ENCODE results near the gene ERCC4.
A peak's percentile ranks its signal among the peaks of the same experiment; 100 is the strongest.
"Not testable (repeated sequence)": the region's sequence is repeated elsewhere in the genome, so short reads cannot be mapped to it uniquely, and the experiment has no call there.

Gene ERCC4

GRCh38 chr16:13919683-13920509 lies at the start of gene ERCC4:
Gene ERCC4 (plus strand): TSS chr16:13920154. CDS start chr16:13920166, 12 bp downstream.
- peak; percentile 98 for DNase-seq

- DNase-seq: no peak
These were observed 46.0 kb upstream of the ERCC4 start for GRCh38 chr16:13873835-13874438.

GRCh38 chr16:13875614-13876284 lies 44.2 kb upstream of the ERCC4 start:
- no peak for DNase-seq

- no peak for DNase-seq
These were observed 36.7 kb upstream of the ERCC4 start for GRCh38 chr16:13883276-13883675.

GRCh38 chr16:13883881-13884280 lies 36.1 kb upstream of the ERCC4 start:
- DNase-seq: no peak

- no peak for DNase-seq
These were observed 34.3 kb upstream of the ERCC4 start for GRCh38 chr16:13885700-13886099.

- no peak for DNase-seq
These were observed 33.3 kb upstream of the ERCC4 start for GRCh38 chr16:13886608-13887007.

GRCh38 chr16:13889323-13889722 lies 30.6 kb upstream of the ERCC4 start:
- DNase-seq: not testable (repeated sequence)

GRCh38 chr16:13892301-13892700 lies 27.7 kb upstream of the ERCC4 start:
- DNase-seq: no peak

- no peak for DNase-seq
These were observed 24.4 kb upstream of the ERCC4 start for GRCh38 chr16:13895516-13895915.

GRCh38 chr16:13896543-13897182 lies 23.3 kb upstream of the ERCC4 start:
- no peak for DNase-seq

GRCh38 chr16:13897806-13898205 lies 22.1 kb upstream of the ERCC4 start:
- DNase-seq: no peak

GRCh38 chr16:13898233-13898632 lies 21.7 kb upstream of the ERCC4 start:
- DNase-seq: no peak

- no peak for DNase-seq
These were observed 17.9 kb upstream of the ERCC4 start for GRCh38 chr16:13902052-13902451.

GRCh38 chr16:13902677-13903076 lies 17.3 kb upstream of the ERCC4 start:
- no peak for DNase-seq

GRCh38 chr16:13904179-13904691 lies 15.7 kb upstream of the ERCC4 start:
- DNase-seq: no peak

GRCh38 chr16:13904822-13905221 lies 15.1 kb upstream of the ERCC4 start:
- not testable (repeated sequence) for DNase-seq

GRCh38 chr16:13906168-13907089 lies 13.5 kb upstream of the ERCC4 start:
- DNase-seq: no peak

GRCh38 chr16:13907431-13907830 lies 12.5 kb upstream of the ERCC4 start:
- DNase-seq: no peak

- DNase-seq: no peak
These were observed 10.9 kb upstream of the ERCC4 start for GRCh38 chr16:13909069-13909468.

GRCh38 chr16:13909872-13910303 lies 10.1 kb upstream of the ERCC4 start:
- DNase-seq: peak; percentile 62

- DNase-seq: no peak
These were observed 8.6 kb upstream of the ERCC4 start for GRCh38 chr16:13911306-13911705.
